G401 (cell line): ENCODE data around the gene SPIB. TPM values are rescaled to one million over a fixed set of nuclear protein-coding genes. Genes with fewer than 3 reads are reported as not detected.

ENCODE experiments used
- DNase-seq: peaks from one replicate; pipeline ENCODE4 v3.0.0-alpha.2; 2015; ENCODE audit warnings: low spot score
- in situ Hi-C: cut with HindIII; loops from 2 replicates; pipeline ENCODE4 v1.10.0; 2016; ENCODE audit warnings: low sequenced_read_pairs, mixed read lengths
- total RNA-seq: library from RNA; depleted of rRNA; stranded (reverse); fragments of >200 nt; shearing (Covaris generic); gene quantifications from 2 replicates; pipeline ENCODE4 v1.2.3, GENCODE V29; 2014

Gene SPIB
- total RNA-seq, 1 experiment from 2014 or later = 0.44 TPM

DNA sequence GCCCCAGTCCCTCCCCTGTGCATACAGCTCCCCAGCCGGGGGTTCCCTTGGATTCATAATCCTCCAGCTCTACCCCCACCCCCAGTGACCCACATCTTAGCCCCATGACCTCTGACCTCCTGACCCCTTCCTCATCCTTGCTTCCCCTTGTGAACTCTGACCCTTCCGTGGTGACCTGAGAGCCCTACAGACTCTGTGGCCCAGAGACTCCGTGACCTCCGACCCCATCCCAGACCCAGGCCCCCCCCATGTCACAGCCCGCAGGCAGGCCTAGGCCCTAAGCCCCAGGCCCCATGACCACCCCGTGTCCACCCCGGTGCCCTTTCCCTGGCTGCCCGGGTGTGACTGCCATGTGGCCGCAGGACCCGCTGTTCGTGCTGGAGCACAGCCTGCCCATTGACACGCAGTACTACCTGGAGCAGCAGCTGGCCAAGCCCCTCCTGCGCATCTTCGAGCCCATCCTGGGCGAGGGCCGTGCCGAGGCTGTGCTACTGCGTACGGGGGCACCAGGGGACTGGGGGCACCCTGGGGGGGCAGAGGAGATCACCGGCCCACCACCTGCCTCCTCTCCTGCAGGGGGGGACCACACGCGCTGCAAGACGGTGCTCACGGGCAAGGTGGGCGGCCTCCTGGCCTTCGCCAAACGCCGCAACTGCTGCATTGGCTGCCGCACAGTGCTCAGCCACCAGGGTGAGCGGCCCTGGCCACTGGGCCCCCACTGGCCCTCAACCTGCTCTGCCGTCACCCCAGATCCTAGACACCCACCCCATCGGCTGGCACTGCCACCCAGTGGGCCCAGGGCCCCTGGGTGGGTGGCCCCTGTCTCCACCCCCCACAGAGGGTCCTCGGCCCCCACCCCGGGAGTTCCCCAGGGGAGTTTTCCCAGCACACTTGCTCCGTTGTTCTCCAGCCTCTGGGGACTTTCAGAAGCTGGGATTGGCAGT is 2.4 kb upstream of the SPIB start:
- DNase-seq = no peak
- in situ Hi-C loops = no loop called here

DNA sequence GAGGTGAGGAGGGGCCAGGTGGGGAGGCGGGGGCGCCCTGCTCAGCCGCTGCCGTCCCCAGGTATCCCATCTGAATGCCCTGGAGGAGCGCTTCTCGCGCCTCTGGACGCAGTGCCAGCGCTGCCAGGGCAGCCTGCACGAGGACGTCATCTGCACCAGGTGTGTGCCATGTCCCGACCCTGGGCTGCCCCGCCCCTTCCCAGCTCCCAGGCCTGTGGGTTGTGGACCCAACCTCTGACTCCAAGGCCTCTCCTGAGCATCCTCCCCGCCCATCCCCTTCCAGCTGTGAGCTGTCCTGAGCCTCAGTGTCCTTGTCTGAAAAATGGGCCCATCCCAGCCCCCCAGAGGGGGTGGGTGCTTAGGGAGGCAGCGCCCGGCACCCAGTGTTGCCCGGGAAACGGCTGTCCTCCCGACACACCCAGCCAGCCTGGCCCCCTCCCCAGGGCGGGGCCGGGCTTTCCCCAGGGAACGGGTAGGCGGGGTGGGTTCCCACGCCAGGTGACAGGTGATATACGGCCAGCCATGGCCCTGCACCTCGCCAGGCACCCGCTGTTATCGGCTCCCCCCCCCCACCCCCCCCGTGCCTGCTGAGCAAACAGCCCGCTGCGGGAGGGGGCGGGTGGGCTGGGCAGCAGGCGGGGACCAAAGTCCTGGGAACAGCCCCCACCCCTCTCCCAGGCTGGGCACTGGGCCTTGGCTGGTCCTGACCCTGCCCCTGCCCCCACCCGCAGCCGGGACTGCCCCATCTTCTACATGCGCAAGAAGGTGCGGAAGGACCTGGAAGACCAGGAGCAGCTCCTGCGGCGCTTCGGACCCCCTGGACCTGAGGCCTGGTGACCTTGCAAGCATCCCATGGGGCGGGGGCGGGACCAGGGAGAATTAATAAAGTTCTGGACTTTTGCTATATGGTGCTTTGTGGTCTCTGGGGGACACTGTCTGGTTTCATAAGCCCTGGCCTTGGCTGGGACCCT is 1.3 kb upstream of the SPIB start:
- no peak for DNase-seq
- in situ Hi-C loops = no loop called here

DNA sequence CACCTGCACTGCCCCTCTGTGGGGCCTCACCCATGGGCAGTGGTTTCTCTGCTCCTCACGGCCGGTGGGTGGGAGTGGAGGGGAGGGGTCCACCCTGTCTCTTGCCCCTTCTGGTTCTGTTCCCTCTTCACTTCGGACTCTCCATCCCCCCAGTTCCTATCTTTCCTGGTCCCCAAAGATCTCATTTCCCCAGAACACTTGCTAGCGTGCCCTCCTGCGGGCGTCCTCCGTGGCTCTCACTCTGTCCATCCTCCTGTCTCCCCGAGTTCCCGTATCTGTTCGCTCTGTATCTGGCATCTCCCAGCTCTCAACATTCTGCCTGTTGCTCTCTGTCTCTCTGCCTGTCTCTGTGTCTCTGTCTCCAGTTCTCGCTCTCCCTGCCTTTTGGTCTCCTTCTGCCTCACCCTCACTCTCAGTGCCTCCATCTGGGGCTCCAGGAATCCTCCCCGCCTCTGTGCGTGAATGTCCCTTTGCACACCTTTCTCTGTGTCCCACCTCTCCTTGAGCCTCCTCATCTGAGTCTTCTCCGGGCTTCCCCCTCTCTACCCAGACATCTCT is 363 bp downstream of the SPIB start:
- in situ Hi-C loops = no loop called here
- no peak for DNase-seq

DNA sequence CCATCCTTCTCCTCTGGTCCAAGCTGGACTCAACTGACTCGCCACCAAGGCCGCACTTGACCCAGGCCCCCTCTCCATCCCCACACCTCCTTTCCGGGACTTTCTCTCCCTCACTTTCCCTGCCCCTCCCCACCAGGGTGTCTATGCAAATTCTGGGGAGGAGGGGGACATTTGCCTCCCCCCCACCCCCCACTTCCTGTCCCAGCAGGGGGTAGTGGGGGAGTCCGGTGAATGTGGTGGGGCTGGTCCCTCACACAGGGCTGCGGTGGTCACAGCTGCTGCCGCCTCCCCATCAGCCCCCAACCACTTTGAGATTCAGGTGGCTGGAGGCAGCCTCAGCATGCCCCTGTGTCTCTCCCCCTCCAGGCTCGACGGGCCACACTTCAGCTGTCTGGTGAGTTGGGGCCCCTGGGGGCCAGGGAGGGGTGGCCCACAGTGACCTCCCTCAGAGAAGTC is 870 bp downstream of the SPIB start:
- DNase-seq = no peak
- in situ Hi-C loops = no loop called here

DNA sequence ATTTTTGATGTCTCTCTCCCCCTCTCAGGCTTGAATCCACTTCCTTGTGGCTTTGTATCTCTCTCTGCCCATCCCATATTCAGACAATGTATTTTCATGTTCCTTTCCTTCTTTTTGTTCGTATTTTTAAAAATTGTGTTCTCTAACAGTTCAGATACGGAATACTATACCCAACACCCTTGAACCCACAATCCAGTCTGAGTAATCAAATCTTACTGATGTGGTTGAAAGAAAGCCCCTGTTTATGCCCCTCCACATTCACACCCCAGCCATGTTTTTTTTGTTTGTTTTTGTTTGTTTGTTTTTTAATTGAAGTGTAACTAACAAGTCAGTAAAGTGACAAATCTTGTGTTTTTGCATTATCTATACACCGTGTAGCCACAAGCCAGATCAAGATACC is 1.4 kb downstream of the SPIB start:
- DNase-seq = no peak
- in situ Hi-C loops = no loop called here

DNA sequence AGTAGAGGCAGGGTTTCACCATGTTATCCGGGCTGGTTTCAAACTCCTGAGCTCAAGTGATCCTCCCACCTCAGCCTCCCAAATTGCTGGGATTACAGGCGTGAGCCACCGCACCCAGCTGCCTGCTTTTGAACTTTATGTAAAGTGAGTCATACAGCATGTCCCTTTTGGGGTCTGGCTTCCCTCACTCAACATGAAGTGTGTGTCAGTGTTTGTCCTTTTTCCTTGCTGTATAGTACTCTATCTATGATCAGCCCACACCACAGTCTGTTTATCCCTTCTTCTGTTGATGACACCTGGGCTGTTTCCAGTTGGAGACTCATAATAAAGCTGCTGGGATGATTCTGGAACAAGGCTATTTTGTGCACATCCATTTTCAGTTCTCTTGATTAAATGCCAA is 2.1 kb downstream of the SPIB start:
- DNase-seq = no peak
- in situ Hi-C loops = no loop called here

DNA sequence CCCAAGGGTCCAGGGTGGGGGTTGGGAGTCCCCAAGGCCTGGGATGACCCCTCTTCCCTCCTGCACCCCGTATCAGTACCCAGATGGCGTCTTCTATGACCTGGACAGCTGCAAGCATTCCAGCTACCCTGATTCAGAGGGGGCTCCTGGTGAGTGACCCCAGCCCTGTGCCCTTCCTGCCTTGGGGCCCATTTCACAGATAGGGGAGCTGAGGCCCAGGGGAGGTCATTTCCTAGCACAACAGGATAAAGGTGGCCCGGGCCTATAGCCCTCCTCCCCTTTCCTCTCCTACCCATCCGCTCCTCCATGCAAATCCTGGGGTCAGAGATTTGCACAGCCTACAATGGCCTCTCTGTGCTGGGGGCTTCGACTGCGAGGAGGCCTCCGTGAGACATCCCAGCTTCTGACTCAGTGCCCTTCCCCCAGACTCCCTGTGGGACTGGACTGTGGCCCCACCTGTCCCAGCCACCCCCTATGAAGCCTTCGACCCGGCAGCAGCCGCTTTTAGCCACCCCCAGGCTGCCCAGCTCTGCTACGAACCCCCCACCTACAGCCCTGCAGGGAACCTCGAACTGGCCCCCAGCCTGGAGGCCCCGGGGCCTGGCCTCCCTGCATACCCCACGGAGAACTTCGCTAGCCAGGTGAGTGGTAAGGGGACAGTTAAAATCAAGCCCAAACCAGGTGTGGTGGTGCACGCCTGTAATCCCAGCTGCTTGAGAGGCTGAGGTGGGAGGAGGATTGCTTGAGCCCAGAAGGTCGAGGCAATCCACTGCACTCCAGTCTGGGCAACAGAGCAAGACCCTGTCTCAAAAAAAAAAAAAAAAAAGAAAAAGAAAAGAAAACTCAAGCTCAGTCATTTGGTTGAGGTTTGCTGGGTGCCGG is 3.9 kb downstream of the SPIB start:
- no peak for DNase-seq
- in situ Hi-C loops = no loop called here

DNA sequence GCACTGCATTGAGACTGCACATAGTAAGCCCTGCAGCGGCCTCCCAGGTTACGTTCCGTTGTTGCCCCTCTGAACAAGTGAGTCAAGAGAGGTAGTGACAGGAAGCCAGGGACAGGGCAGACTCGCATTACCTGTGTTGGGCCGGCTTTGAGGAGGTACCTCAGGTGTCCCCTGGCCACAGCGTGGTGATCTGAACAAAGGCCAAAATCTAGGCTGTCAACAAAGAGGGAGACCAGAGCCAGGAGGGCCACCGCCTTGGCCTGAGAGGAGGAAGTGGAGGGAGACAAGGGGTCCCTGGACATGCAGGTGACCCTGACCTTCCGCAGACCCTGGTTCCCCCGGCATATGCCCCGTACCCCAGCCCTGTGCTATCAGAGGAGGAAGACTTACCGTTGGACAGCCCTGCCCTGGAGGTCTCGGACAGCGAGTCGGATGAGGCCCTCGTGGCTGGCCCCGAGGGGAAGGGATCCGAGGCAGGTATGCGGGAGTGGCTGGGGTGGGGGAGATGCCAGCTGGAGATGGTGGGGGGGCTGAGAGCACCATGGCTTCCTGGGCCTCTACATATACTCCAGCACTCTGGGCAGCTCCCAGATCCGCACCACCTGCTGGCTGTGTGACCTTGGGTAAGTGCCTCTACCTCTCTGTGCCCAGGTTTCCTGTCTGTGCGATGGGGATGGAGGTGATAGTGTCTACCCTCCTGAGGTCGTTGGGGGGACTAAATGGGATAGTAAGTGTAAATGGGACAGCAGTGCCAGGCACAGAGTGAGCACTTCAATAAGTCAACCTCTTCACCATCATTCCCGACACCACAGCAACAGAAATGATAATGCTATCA is 4.8 kb downstream of the SPIB start:
- no peak for DNase-seq
- in situ Hi-C loops = no loop called here

DNA sequence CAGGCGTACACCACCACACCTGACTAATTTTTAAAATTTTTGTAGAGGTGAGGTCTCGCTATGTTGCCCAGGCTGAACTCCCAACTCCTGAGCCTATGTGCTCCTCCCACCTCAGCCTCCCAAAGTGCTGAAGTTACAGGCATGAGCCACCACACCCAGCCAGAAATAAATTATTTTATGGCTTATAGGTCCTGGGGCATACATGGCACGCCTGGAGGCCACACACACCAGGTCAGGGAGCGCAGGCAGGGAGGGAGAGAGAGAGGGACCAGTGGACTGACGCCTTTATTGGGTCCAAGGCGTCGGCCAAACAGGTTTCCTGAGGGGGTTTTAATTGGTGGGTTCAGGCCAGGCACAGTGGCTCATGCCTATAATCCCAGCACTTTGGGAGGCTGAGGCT is 6.8 kb downstream of the SPIB start:
- no peak for DNase-seq
- in situ Hi-C loops = no loop called here

DNA sequence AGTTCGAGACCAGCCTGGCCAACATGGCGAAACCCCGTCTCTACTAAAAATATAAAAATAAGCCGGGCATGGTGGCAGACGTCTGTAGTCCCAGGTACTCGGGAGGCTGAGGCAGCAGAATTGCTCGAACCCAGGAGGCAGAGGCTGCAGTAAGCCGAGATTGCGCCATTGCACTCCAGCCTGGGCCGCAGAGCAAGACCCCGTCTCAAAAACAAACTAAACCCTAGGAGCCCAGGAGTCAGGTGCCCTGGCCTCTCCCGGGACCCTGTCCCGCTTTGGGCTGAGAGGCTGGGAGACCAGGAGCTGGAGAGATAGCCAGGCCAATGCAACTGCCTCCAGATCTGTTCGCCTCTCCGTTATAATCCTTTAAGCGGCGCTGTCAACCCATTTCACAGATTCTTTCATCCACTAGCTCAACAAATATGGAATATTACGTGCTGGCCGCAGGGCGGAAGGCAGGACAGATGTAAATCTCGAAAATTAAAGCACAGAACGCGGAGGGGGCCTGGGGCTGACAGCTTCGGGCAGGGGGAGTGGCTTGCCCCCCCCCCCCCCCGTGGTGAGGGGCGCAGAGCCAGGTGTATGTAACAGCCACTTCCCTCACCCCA is 8.7 kb downstream of the SPIB start:
- in situ Hi-C loops = no loop called here
- no peak for DNase-seq

DNA sequence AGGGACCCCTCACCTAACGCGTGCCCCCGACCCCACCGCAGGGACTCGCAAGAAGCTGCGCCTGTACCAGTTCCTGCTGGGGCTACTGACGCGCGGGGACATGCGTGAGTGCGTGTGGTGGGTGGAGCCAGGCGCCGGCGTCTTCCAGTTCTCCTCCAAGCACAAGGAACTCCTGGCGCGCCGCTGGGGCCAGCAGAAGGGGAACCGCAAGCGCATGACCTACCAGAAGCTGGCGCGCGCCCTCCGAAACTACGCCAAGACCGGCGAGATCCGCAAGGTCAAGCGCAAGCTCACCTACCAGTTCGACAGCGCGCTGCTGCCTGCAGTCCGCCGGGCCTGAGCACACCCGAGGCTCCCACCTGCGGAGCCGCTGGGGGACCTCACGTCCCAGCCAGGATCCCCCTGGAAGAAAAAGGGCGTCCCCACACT is 9.3 kb downstream of the SPIB start:
- in situ Hi-C loops = no loop called here
- DNase-seq = peak; percentile 28

DNA sequence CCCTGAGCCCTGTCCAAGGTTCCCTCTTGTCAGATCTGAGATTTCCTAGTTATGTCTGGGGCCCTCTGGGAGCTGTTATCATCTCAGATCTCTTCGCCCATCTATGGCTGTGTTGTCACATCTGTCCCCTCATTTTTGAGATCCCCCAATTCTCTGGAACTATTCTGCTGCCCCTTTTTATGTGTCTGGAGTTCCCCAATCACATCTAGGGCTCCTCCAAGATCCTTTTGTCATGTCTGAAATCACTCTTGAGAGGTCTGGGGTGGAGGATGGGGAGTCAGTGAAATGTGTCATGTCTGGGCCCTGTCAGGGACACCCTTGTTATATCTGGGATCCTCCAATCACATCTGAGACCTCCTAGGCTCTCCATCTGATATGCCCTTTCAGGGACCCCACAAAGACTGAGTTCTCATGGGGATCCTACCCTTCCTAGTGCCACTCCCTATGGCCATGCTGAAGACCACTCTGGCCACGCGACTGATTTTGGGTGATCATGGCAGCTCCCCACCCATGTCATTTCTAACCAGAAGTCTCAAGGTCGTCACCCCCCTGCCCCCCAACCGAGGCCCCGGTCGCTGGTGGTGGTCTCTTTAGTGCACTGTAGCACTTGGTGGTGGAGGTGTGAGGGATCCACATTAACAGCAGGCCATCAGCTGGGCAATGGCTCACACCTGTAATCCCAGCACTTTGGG is 10.2 kb downstream of the SPIB start:
- no peak for DNase-seq
- in situ Hi-C loops = no loop called here

DNA sequence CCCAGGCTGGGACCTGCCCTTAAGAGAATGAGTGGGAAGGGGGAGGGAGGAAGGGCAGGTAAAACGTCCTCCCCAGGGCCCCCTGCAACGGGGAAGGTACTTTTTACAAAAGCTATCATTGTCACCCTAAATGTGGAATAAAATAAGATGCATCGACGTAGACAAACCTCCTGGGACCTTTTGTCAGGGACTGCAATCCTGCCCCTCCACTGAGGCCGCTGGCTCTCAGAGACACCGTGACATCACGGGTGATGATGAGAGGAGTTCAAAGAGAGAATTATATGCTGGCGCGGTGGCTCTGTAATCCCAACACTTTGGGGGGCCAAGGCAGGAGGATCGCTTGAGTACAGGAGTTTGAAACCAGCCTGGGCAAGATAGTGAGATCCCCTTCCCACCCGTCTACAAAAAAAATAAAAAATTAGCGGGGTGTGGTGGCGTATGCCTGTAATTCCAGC is 12.2 kb downstream of the SPIB start:
- in situ Hi-C loops = no loop called here
- no peak for DNase-seq

DNA sequence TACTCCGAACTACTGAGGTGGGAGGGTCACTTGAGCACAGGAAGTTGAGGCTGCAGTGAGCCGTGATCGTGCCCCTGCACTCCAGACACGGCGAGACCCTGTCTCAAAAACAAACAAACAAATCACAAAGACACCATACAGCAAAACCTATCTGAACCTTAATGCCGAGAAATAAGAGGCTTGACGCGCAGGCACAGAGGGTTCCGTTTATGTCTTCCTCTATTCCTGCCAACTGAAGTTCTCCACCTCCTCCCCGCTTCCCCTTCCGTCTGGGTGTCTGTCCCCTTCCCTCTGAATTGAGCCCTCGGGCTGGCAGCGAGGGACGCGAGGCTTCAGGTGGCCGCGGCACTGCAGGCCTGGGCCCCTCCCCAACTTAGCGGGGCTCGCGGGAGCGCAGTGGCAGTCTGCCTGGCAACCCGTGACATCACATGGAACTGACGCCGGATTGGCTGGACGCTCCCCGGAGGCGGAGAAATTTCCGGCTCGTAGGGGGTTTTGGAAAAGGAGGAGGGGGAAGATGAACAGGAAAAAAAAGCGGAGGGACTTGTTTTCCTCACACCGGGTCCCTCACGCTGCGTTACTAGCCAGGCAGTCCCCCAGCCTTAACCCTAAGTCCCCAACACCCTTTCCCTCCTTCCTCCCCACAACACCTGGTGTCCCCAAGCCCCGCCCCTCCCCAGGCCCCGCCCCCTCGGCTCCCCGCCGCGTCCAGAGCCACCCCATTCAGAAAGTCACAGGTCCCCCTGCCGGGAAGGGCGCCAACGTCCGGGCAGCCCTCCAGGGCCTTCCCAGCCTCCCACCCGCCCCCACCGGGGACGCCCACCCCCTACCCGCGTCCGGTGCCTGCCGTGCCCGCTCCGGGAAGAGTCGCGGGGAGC is 12.8 kb downstream of the SPIB start:
- in situ Hi-C loops = no loop called here
- DNase-seq = peak; percentile 76

DNA sequence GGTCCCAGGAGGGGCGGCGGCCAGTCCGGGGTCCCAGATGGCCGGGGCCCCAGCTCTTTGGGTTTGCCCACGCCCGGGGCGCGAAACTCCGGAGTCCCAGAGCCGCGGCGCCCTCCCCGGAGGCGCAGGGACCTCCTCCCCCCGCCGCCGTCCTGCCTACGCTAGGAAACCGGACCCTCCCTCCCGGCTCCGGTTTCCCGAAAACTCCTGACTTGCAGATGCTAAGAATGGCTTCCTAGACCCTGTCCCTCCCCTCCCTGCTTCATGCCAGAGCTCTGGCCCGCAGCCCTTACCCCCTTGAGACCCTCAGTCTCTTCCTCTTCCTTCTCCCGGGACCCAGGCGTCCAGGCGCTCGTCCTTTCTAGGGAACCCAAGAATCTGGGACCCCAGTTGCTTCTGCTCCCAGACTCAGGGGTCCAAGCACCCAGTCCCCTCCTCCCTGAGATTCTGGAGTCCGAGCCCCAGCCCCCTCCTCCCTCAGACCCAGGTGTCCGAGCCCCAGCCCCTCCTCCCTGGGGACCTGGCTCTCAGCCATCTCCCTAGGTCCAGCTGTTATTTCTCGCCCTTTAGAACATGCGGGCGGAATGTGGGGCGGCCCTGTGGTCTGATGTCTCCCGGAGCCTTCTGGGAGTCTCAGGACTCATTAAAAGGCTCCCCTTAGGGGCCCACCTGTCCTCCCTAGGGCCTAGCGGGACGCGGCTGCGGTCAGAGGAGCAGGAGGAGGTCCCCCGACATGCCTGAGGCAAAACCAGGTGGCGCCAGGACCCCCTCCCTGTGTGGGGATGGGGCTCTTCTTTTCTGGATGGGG is 13.7 kb downstream of the SPIB start, which contains the start of gene MYBPC2:
MYBPC2 (plus strand) TSS at position 672 of the 808 bp plus-strand sequence; CDS start at position 734, 62 bp downstream.
- in situ Hi-C loops = no loop called here
- DNase-seq = no peak
